GM23338 (cell line): Measurements from ENCODE around the gene KCNK4. TPM values are rescaled to one million over a fixed set of nuclear protein-coding genes. Genes with fewer than 3 reads are reported as not detected.

Experiments used
- ATAC-seq: fragments of 200-7000 bp; cut with Tn5 transposase; 3 replicates; pipeline ENCODE4 v1.9.1; 2020
- DNase-seq: peaks from one replicate; pipeline ENCODE4 v3.0.0-alpha.2; 2015; ENCODE audit warnings: low spot score
- H2AFZ ChIP-seq: fragments of 200-600 bp; sonication (generic); 2 replicates; pipeline ENCODE4 v1.8.0; 2016; ENCODE audit warnings: antibody characterized with exemption, mild to moderate bottlenecking, moderate library complexity
- H3F3A ChIP-seq: fragments of 200-600 bp; sonication (generic); replicated peaks from 2 replicates; pipeline ENCODE4 v1.8.0; 2017; ENCODE audit warnings: antibody characterized with exemption, mixed run types, low read depth
- H3K27ac ChIP-seq: fragments of 200-600 bp; sonication (generic); 2 replicates; pipeline ENCODE4 v1.6.1; 2016; ENCODE audit warnings: low read depth
- H3K27me3 ChIP-seq: fragments of 200-600 bp; sonication (generic); 2 replicates; pipeline ENCODE4 v1.8.0; 2016; ENCODE audit warnings: mild to moderate bottlenecking, mixed run types, moderate library complexity; ENCODE audit not compliant: insufficient read depth
- H3K36me3 ChIP-seq: fragments of 200-600 bp; sonication (generic); 2 replicates; pipeline ENCODE4 v1.8.0; 2016; ENCODE audit warnings: mild to moderate bottlenecking; ENCODE audit not compliant: insufficient read depth
- H3K4me1 ChIP-seq: fragments of 200-600 bp; sonication (generic); 2 replicates; pipeline ENCODE4 v1.8.0; 2016; ENCODE audit warnings: mild to moderate bottlenecking, moderate library complexity; ENCODE audit not compliant: insufficient read depth
- H3K4me2 ChIP-seq: fragments of 200-600 bp; sonication (generic); 2 replicates; pipeline ENCODE4 v1.7.1; 2017; ENCODE audit warnings: mixed run types
- H3K4me3 ChIP-seq: fragments of 200-600 bp; sonication (generic); 2 replicates; pipeline ENCODE4 v1.6.1; 2016; ENCODE audit warnings: mixed run types
- H3K79me2 ChIP-seq: fragments of 200-600 bp; sonication (generic); replicated peaks from 2 replicates; pipeline ENCODE4 v1.8.0; 2017; ENCODE audit warnings: mild to moderate bottlenecking; ENCODE audit not compliant: insufficient read depth
- H3K9me2 ChIP-seq: fragments of 200-600 bp; sonication (generic); 2 replicates; pipeline ENCODE4 v1.8.0; 2017; ENCODE audit not compliant: insufficient read depth
- H4K20me1 ChIP-seq: fragments of 200-600 bp; sonication (generic); replicated peaks from 2 replicates; pipeline ENCODE4 v1.8.0; 2017; ENCODE audit warnings: mild to moderate bottlenecking; ENCODE audit not compliant: insufficient read depth
- H3K27ac Mint-ChIP-seq: 2 replicates; pipeline ENCODE4 v1.8.0; 2020; ENCODE audit warnings: inconsistent platforms, mild to moderate bottlenecking, moderate library complexity, mixed read lengths
- H3K27me3 Mint-ChIP-seq: 3 replicates; pipeline ENCODE4 v1.8.0; 2022; ENCODE audit warnings: low read depth, mild to moderate bottlenecking, moderate library complexity, mixed read lengths, inconsistent platforms; ENCODE audit not compliant: insufficient read depth, poor library complexity
- H3K36me3 Mint-ChIP-seq: 3 replicates; pipeline ENCODE4 v1.8.0; 2021; ENCODE audit warnings: low read depth, mild to moderate bottlenecking, inconsistent platforms, moderate library complexity, mixed read lengths
- H3K4me1 Mint-ChIP-seq: 3 replicates; pipeline ENCODE4 v1.8.0; 2020; ENCODE audit warnings: mild to moderate bottlenecking, inconsistent platforms, mixed read lengths
- H3K4me3 Mint-ChIP-seq: 3 replicates; pipeline ENCODE4 v1.8.0; 2021; ENCODE audit warnings: moderate library complexity, mild to moderate bottlenecking, inconsistent platforms, mixed read lengths
- H3K9me3 Mint-ChIP-seq: 3 replicates; pipeline ENCODE4 v1.8.0; 2020; ENCODE audit warnings: moderate library complexity, mild to moderate bottlenecking, inconsistent platforms, mixed read lengths
- CTCF ChIP-seq, 2 experiments: fragments of 200-600 bp in 1 of 2; sonication (generic) in 1 of 2; conservative IDR thresholded peaks; 2 replicates each; pipeline versions ENCODE4 v1.5.1 to v1.6.1; 2016 to 2017; ENCODE audit warnings: antibody characterized with exemption in 2 of 2, low read depth in 2 of 2, mild to moderate bottlenecking in 2 of 2, moderate library complexity in 1 of 2
- ETS1 ChIP-seq: IDR thresholded peaks from 2 replicates; pipeline ENCODE4 v1.6.1; 2016; ENCODE audit warnings: antibody characterized with exemption
- EZH2phosphoT487 ChIP-seq: fragments of 200-600 bp; sonication (generic); IDR thresholded peaks from one replicate; pipeline ENCODE4 v1.8.1; 2018; ENCODE audit warnings: antibody characterized with exemption; ENCODE audit not compliant: unreplicated experiment
- NANOG ChIP-seq: IDR thresholded peaks from 2 replicates; pipeline ENCODE4 v1.6.1; 2016; ENCODE audit warnings: antibody characterized with exemption, borderline replicate concordance
- POLR2AphosphoS5 ChIP-seq: IDR thresholded peaks from 2 replicates; pipeline ENCODE4 v1.6.1; 2016; ENCODE audit warnings: antibody characterized with exemption, low read depth
- STAT1 ChIP-seq: IDR thresholded peaks from one replicate; pipeline ENCODE4 v1.6.1; 2016; ENCODE audit warnings: antibody characterized with exemption; ENCODE audit not compliant: unreplicated experiment
- ZNF114 ChIP-seq: fragments of 250-450 bp; sonication (Bioruptor Pico); IDR thresholded peaks from 2 replicates; pipeline ENCODE4 v1.5.0; 2020; ENCODE audit warnings: mild to moderate bottlenecking, moderate library complexity
- ZNF331 ChIP-seq: fragments of 250-450 bp; sonication (Bioruptor Pico); IDR thresholded peaks from 2 replicates; pipeline ENCODE4 v1.5.0; 2020; ENCODE audit warnings: low read depth, mild to moderate bottlenecking, moderate library complexity
- polyA plus RNA-seq: library from polyadenylated mRNA; unstranded; fragments of >200 nt; fragmentation: Nextera tagmentation; extraction: Ambion mirVana; gene quantifications from 2 replicates; pipeline ENCODE4 v1.2.1, GENCODE V29; 2016
- total RNA-seq: library from RNA; depleted of rRNA; stranded (reverse); fragments of >200 nt; shearing (Covaris generic); gene quantifications from 2 replicates; pipeline ENCODE4 v1.2.3, GENCODE V29; 2014
- TF ChIP-seq, protein P1 (sequence below): fragments of 250-450 bp; sonication (Bioruptor Pico); IDR thresholded peaks from 2 replicates; pipeline ENCODE4 v1.5.0; 2020; ENCODE audit warnings: mild to moderate bottlenecking, moderate library complexity
- TF ChIP-seq, protein P2 (sequence below): IDR thresholded peaks from one replicate; pipeline ENCODE4 v1.6.1; 2018; ENCODE audit warnings: antibody characterized with exemption; ENCODE audit not compliant: unreplicated experiment

The KCNK4 gene
- total and polyA plus RNA-seq, 2 experiments from 2014 or later: 1.0 TPM; not detected in 1

- H3K27ac Mint-ChIP-seq: peak overlapping the region; percentile 100
- ATAC-seq: peak; percentile 57
These were observed 13.4 kb downstream of the KCNK4 start for GRCh38 chr11:64304316-64305072.

More at GRCh38 chr11:64304316-64305072, 13.4 kb downstream of the KCNK4 start:
- peak overlapping the region; percentile 90 for H3K4me3 Mint-ChIP-seq
- peaks cover 3% of the 10 kb centered on the region; the same call in 1 of the 2 replicates for H4K20me1 ChIP-seq
- no peaks in the 10 kb centered on the region; the same call in 2 of the 3 replicates for H3K9me3 Mint-ChIP-seq
- H3K4me3 ChIP-seq: peak overlapping the region; percentile 80
- H3K4me2 ChIP-seq: peak overlapping the region; percentile 96
- H3K27me3 ChIP-seq: peaks cover 39% of the 10 kb centered on the region
- H3K4me1 ChIP-seq: peaks cover 13% of the 10 kb centered on the region; the same call in 1 of the 2 replicates
- TF ChIP-seq CTCF (conservative IDR thresholded peaks at IDR 0.05; ENCODE audit: low read depth in 2 of 2) (peak; percentile 94 to 95), ZNF114 (CRISPR knock-in tag) (no peak), STAT1 (no peak), ZNF331 (no peak), POLR2AphosphoS5 (peak; percentile 75), NANOG (no peak), ETS1 (no peak), EZH2phosphoT487 (no peak)
- TF ChIP-seq, protein P1, sequence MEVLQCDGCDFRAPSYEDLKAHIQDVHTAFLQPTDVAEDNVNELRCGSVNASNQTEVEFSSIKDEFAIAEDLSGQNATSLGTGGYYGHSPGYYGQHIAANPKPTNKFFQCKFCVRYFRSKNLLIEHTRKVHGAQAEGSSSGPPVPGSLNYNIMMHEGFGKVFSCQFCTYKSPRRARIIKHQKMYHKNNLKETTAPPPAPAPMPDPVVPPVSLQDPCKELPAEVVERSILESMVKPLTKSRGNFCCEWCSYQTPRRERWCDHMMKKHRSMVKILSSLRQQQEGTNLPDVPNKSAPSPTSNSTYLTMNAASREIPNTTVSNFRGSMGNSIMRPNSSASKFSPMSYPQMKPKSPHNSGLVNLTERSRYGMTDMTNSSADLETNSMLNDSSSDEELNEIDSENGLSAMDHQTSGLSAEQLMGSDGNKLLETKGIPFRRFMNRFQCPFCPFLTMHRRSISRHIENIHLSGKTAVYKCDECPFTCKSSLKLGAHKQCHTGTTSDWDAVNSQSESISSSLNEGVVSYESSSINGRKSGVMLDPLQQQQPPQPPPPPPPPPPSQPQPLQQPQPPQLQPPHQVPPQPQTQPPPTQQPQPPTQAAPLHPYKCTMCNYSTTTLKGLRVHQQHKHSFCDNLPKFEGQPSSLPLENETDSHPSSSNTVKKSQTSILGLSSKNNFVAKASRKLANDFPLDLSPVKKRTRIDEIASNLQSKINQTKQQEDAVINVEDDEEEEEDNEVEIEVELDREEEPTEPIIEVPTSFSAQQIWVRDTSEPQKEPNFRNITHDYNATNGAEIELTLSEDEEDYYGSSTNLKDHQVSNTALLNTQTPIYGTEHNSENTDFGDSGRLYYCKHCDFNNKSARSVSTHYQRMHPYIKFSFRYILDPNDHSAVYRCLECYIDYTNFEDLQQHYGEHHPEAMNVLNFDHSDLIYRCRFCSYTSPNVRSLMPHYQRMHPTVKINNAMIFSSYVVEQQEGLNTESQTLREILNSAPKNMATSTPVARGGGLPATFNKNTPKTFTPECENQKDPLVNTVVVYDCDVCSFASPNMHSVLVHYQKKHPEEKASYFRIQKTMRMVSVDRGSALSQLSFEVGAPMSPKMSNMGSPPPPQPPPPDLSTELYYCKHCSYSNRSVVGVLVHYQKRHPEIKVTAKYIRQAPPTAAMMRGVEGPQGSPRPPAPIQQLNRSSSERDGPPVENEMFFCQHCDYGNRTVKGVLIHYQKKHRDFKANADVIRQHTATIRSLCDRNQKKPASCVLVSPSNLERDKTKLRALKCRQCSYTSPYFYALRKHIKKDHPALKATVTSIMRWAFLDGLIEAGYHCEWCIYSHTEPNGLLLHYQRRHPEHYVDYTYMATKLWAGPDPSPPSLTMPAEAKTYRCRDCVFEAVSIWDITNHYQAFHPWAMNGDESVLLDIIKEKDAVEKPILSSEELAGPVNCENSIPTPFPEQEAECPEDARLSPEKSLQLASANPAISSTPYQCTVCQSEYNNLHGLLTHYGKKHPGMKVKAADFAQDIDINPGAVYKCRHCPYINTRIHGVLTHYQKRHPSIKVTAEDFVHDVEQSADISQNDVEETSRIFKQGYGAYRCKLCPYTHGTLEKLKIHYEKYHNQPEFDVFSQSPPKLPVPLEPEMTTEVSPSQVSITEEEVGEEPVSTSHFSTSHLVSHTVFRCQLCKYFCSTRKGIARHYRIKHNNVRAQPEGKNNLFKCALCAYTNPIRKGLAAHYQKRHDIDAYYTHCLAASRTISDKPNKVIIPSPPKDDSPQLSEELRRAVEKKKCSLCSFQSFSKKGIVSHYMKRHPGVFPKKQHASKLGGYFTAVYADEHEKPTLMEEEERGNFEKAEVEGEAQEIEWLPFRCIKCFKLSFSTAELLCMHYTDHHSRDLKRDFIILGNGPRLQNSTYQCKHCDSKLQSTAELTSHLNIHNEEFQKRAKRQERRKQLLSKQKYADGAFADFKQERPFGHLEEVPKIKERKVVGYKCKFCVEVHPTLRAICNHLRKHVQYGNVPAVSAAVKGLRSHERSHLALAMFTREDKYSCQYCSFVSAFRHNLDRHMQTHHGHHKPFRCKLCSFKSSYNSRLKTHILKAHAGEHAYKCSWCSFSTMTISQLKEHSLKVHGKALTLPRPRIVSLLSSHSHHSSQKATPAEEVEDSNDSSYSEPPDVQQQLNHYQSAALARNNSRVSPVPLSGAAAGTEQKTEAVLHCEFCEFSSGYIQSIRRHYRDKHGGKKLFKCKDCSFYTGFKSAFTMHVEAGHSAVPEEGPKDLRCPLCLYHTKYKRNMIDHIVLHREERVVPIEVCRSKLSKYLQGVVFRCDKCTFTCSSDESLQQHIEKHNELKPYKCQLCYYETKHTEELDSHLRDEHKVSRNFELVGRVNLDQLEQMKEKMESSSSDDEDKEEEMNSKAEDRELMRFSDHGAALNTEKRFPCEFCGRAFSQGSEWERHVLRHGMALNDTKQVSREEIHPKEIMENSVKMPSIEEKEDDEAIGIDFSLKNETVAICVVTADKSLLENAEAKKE: no peak
- TF ChIP-seq, protein P2, sequence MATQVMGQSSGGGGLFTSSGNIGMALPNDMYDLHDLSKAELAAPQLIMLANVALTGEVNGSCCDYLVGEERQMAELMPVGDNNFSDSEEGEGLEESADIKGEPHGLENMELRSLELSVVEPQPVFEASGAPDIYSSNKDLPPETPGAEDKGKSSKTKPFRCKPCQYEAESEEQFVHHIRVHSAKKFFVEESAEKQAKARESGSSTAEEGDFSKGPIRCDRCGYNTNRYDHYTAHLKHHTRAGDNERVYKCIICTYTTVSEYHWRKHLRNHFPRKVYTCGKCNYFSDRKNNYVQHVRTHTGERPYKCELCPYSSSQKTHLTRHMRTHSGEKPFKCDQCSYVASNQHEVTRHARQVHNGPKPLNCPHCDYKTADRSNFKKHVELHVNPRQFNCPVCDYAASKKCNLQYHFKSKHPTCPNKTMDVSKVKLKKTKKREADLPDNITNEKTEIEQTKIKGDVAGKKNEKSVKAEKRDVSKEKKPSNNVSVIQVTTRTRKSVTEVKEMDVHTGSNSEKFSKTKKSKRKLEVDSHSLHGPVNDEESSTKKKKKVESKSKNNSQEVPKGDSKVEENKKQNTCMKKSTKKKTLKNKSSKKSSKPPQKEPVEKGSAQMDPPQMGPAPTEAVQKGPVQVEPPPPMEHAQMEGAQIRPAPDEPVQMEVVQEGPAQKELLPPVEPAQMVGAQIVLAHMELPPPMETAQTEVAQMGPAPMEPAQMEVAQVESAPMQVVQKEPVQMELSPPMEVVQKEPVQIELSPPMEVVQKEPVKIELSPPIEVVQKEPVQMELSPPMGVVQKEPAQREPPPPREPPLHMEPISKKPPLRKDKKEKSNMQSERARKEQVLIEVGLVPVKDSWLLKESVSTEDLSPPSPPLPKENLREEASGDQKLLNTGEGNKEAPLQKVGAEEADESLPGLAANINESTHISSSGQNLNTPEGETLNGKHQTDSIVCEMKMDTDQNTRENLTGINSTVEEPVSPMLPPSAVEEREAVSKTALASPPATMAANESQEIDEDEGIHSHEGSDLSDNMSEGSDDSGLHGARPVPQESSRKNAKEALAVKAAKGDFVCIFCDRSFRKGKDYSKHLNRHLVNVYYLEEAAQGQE: no peak
- peak; percentile 99 for DNase-seq
- peak overlapping the region; percentile 99 for H3K27ac ChIP-seq
- no peaks in the 10 kb centered on the region for H3K36me3 ChIP-seq
- H3K27me3 Mint-ChIP-seq: peaks cover 44% of the 10 kb centered on the region
- H3K36me3 Mint-ChIP-seq: peaks cover 10% of the 10 kb centered on the region; the same call in 2 of the 3 replicates
- 0 out of 2 replicates have a peak overlapping the region, but pooled peaks have one; percentile 77 for H2AFZ ChIP-seq
- H3K4me1 Mint-ChIP-seq: peaks cover 17% of the 10 kb centered on the region
- H3F3A ChIP-seq: peaks cover 13% of the 10 kb centered on the region
- no peaks in the 10 kb centered on the region for H3K9me2 ChIP-seq
- H3K79me2 ChIP-seq: peaks cover 23% of the 10 kb centered on the region
